ENCODE data around the gene PODN.

DNA sequence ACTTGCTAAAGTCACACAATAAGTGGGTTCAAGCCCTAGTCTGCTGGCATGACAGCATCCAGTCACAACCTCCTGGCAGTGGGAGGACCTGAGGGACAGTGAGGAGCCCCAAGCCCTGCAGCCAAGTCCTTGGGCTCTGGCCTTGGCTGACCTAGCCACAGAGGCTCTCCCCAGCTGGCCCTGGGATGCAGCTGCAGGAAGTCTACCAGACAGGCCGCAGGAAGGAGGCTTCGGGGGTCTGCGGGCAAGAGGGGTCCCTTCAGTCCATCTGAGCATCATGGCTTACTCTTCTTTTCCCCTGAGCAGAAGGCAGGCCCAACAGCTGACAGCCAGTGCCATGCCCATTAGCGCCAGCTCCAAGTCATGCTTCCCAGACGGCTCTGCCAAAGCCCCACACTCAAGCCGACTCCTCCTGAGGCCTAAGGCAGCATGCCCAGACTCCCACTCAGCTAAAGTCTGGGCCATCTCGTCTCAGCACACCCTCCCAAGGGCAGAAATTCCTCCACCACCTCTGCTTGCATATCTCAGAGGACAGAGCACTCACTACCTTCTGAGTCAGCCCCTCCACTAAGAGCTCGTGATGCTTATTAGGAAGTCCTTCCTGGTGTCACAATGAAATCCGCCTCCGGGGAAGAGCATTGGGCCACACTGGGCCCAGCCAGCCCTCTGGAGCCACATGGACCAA is 60.3 kb downstream of the PODN start:
- TF ChIP-seq, protein P1, sequence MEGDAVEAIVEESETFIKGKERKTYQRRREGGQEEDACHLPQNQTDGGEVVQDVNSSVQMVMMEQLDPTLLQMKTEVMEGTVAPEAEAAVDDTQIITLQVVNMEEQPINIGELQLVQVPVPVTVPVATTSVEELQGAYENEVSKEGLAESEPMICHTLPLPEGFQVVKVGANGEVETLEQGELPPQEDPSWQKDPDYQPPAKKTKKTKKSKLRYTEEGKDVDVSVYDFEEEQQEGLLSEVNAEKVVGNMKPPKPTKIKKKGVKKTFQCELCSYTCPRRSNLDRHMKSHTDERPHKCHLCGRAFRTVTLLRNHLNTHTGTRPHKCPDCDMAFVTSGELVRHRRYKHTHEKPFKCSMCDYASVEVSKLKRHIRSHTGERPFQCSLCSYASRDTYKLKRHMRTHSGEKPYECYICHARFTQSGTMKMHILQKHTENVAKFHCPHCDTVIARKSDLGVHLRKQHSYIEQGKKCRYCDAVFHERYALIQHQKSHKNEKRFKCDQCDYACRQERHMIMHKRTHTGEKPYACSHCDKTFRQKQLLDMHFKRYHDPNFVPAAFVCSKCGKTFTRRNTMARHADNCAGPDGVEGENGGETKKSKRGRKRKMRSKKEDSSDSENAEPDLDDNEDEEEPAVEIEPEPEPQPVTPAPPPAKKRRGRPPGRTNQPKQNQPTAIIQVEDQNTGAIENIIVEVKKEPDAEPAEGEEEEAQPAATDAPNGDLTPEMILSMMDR (conservative IDR thresholded peaks at IDR 0.05; ENCODE audit: low read depth, low read length) = no peak
- no peak for TF ChIP-seq EZH2 (IDR thresholded peaks at IDR 0.05; ENCODE audit: borderline replicate concordance, low read depth, low read length, poor library complexity, severe bottlenecking)

Data from A673 (cell line).